Measurements from ENCODE around the gene SOAT2.

- no peak for TF ChIP-seq CTCF (IDR thresholded peaks at IDR 0.05)
- TF ChIP-seq POLR2A (IDR thresholded peaks at IDR 0.05): no peak
Observed at GRCh38 chr12:53161119-53161911, 58.0 kb downstream of the SOAT2 start.
